ENCODE data around the gene CCPG1.

DNA sequence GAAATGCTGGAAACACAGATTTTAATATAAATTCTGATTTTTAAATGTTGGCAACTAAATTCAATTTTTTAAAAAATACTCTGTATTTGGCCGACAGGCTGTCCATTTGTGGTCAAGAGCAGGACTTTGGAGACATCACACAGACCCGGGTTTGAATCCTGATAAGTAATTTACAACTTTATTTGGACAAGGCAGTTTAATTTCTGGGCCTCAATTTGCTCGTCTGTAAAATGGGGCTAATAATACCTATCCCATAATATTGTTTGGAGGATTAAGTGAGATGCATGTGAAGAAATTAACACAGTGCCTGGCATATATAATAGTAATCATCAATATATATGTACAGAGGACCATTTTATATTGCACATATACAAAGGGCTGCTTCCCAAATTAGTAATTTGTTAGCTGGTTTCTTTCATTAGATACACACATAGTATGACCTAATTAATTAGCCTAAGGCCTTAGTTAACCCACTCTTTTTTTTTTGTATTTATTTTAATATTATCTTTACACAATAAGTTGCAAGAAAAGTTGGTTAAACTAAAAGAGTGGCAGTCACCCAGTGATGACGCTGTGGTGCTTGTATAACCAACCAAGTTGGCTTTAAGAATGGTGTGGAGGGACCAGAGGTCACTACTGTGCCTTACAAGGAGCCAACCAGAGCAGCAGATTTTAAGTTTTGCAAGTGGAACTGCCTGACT, 88.5 kb downstream of the CCPG1 start:
- TF ChIP-seq POLR2A (IDR thresholded peaks at IDR 0.05): peak in 1 of 2 donors; percentile 11
- TF ChIP-seq, protein P1, sequence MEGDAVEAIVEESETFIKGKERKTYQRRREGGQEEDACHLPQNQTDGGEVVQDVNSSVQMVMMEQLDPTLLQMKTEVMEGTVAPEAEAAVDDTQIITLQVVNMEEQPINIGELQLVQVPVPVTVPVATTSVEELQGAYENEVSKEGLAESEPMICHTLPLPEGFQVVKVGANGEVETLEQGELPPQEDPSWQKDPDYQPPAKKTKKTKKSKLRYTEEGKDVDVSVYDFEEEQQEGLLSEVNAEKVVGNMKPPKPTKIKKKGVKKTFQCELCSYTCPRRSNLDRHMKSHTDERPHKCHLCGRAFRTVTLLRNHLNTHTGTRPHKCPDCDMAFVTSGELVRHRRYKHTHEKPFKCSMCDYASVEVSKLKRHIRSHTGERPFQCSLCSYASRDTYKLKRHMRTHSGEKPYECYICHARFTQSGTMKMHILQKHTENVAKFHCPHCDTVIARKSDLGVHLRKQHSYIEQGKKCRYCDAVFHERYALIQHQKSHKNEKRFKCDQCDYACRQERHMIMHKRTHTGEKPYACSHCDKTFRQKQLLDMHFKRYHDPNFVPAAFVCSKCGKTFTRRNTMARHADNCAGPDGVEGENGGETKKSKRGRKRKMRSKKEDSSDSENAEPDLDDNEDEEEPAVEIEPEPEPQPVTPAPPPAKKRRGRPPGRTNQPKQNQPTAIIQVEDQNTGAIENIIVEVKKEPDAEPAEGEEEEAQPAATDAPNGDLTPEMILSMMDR (IDR thresholded peaks at IDR 0.05): peak in 1 of 6 experiments; percentile 2

All from thyroid gland (tissue), 4 donors.